GM08714 (cell line): ENCODE data around the gene PRSS8.
"Not testable (repeated sequence)": the region's sequence is repeated elsewhere in the genome, so short reads cannot be mapped to it uniquely, and the experiment has no call there.

ENCODE experiments used
- H3K4me3 ChIP-seq: fragments of 200-500 bp; sonication (Bioruptor generic); 2 replicates; pipeline ENCODE4 v1.5.1; 2014; ENCODE audit warnings: mild to moderate bottlenecking, low read length, inconsistent platforms
- ZNF274 ChIP-seq: IDR thresholded peaks from 2 replicates; pipeline ENCODE4 v1.6.1; 2012; ENCODE audit warnings: mild to moderate bottlenecking, low read depth, low read length

PRSS8 gene

DNA sequence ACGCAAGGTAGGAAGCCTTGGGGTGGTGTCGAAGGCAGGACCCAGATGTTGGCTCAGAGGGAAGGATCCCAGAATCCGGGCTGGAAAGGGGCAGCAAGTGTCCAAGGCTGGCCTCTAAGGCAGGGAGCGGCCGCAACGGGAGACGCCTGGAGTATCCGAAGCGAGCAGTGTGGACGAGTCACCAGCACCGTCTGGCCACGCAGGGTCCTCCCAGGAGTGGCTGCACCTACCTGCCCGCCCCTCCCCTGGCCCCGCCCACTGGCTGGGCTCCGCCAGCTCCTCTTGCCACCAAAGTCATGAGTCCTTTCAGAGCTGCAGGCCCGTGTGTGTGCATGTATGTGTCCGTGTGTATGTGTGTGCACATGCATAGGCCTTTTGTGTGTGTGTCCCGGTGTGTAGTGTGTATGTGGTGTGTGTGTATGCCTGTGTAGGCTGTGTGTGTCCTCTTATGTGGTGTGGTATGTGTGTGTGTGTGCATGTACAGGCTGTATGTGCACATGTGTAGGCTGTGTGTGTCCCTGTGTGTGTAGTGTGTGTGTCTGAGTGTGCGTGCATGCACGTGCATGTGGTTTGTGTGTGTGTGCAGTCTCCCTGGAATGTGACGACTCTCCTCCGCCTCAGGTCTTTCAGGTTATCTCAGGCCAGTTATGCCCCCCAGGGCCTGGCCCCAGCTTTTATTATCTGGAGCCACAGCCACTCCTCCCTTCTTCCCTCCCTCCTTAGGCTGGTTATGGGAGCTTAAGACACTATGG, at the start of gene PRSS8:
PRSS8 (minus strand) TSS at position 193 of the 752 bp plus-strand sequence. CDS start 229 bp downstream, outside the sequence.
- no peak for TF ChIP-seq ZNF274
- no peak within 1 kb of the TSS for H3K4me3 ChIP-seq

DNA sequence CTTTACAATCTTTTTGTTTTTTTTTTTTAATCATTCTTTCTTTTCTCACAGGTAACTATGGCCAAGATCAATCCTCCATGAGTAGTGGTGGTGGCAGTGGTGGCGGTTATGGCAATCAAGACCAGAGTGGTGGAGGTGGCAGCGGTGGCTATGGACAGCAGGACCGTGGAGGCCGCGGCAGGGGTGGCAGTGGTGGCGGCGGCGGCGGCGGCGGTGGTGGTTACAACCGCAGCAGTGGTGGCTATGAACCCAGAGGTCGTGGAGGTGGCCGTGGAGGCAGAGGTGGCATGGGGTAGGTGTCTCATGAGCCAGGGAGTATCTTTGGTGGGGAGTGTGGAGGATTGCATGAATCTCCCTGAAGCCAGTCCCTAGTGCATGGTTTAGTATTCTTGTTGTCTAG, 49.4 kb upstream of the PRSS8 start:
- TF ChIP-seq ZNF274 = no peak
- H3K4me3 ChIP-seq = no peak overlapping the region

DNA sequence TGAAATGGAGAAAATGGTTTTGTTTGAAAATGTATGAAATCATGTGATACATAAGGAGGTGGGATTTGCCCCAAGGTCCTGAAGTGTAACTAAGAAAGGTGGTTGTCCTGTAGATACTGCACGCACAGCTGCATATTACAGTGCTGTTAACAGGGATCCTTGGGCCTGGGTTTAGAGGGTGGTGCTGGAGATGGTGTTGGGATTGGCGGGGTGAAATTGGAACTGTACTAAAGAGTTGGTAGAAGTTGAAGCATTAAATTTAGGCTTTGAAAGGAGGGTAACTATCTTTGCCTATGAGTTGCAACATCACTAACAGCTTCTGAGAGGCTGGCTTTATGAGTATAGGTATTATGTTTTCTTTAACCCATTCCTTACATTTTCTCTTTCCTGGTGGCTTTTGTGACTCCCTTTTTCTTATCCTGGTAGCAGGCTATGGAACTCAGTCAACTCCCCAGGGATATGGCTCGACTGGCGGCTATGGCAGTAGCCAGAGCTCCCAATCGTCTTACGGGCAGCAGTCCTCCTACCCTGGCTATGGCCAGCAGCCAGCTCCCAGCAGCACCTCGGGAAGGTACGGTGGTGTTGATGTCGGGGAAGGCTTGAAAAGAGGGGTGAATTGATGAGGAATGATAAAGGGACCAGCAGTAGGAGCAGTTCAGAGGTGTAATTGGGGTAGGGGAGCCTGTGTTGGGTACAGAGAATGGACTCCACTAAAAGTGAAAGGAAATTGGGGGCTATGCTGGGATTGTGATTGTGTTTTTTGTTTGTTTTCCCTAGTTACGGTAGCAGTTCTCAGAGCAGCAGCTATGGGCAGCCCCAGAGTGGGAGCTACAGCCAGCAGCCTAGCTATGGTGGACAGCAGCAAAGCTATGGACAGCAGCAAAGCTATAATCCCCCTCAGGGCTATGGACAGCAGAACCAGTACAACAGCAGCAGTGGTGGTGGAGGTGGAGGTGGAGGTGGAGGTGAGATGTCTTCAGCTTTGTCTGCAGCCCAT, 48.2 kb upstream of the PRSS8 start:
- no peak overlapping the region for H3K4me3 ChIP-seq
- TF ChIP-seq ZNF274 = no peak

DNA sequence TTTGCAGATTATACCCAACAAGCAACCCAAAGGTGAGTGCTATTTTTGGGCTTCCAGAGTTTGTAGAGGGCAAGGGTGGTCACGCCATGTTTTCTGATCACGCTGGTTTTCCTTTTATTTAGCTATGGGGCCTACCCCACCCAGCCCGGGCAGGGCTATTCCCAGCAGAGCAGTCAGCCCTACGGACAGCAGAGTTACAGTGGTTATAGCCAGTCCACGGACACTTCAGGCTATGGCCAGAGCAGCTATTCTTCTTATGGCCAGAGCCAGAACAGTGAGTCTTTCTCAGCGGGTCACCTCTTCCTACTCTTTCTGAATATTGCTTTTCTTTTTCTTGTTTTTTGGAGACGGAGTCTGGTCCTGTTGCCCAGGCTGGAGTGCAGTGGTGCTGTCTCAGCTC, 46.9 kb upstream of the PRSS8 start:
- TF ChIP-seq ZNF274 = no peak

DNA sequence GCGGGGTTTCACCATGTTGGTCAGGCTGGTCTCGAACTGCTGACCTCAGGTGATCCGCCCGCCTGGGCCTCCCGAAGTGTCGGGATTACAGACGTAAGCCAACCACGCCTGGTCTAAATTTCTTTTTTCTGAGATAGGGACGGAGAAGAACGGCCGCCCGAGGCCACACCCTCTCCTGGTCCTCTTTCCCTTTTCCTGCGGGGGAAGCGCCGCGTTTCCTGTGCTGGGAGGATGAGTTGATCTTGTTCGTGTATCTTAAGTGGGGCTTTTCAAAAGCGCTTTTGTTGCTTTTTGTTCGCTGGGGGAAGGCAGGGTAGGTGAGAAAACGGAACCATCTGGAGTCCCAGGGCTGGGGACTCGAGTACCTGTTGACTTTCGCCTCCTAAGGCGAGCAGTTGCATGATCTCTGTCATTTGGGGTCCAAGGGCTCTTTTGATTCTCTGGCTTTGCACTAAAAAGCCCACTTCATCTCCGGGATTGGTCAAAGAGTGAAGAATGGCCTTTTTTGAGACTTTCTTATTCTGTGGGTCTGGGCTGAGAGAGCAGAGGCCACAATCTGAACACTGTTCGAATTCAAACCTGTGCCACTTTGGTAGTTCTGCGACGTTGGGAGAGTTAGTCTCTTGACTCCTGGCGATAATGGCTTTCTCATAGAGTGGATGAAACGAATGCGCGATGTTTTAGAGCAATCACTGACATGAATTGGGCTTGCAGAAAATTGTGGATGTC, 45.7 kb upstream of the PRSS8 start:
- no peak for TF ChIP-seq ZNF274
- peak overlapping the region; percentile 74 for H3K4me3 ChIP-seq

More for the DNA sequence above, 46.9 kb upstream of the PRSS8 start:
- H3K4me3 ChIP-seq = peak overlapping the region; percentile 74

DNA sequence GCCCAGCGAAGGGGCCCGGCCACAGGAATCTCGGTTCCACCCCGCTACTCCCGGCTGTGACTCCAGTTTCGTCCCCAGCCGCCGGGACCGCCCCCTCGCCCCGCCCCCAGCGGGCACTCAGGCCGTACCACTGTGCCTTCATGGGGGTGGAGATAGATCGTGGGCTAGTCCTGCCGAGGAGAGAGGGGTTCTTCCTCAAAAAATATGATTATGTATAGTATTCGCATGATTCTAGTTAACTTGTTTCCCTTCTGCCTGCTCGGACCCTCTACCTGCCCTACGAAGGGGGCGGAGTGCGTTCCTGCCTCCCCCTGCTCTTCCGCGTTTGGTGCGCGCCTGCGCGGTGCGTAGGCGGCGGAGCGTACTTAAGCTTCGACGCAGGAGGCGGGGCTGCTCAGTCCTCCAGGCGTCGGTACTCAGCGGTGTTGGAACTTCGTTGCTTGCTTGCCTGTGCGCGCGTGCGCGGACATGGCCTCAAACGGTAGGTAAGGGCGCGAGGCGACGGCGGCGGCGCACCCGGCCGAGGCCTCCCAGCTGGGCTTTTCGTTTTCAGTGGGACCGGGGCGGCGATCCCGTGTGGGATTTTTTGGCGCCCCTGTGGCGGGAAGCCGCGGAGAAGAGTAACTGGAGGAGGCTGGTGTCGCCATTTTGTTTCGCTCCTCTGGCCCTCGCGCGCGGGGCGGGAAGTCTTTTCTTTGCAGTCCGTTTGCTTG, 44.4 kb upstream of the PRSS8 start, which contains the start of gene FUS:
FUS (plus strand) TSS at position 393 of the 713 bp plus-strand sequence; CDS start at position 469, 76 bp downstream.
- no peak for TF ChIP-seq ZNF274
- peak within 1 kb of the TSS; percentile 74 for H3K4me3 ChIP-seq

DNA sequence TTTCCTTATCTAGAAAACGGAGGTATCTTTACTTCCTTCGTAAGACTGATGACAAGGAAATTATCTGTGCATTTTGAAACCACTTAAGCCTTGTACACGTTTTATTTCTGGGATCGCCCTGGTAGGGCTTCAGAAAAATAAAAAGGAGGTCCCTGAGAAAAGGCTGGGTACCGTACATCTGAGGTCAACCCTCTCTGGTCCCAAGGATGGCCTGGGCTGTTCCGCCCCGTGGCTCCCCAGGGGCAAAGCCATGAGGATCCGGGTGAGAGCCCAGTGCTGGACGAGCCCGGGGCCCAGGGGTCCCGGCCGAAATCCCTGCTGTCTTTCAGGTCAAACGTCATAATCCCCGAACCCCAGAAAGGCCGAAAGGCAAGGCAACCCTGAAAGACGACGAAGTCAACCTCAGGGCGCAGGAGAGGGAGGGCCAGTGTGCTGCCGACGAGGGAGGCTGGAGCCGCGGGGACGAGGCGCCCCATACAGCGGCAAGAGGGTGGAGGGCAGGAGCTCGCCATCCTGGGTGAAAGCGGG, 43.8 kb upstream of the PRSS8 start:
- peak overlapping the region; percentile 65 for H3K4me3 ChIP-seq
- no peak for TF ChIP-seq ZNF274

DNA sequence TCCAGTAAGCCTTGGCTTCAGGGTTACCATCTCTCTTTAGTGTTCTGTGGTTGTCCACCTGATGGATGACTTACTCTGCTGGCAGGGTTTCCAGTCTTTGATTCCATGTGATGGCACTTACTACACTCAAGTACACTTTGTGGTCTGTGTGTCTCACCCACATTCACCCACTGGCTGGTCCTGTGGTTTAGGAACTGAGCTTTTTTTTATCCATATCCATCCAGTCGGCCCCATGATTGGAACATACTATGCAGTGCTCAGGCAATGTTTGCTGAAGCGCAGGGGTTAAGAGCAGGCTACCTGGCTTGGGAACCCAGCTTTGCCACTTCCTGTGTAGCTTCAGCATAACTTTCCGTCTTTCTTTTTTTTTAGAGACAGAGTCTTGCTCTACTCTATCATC, 41.6 kb upstream of the PRSS8 start:
- no peak for TF ChIP-seq ZNF274
- no peak overlapping the region for H3K4me3 ChIP-seq

DNA sequence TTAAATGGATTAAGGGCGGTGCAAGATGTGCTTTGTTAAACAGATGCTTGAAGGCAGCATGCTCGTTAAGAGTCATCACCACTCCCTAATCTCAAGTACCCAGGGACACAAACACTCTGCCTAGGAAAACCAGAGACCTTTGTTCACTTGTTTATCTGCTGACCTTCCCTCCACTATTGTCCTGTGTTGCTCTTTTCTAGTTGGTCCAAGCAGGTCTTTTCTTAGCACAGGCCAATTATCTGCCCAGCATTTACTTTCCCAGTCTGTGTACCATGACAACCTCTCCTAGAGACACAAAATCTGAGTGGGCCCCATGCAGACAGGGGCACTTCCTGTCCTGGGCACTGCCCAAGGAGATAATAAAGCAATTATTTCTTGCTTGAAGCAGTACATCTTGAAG, 34.5 kb upstream of the PRSS8 start:
- H3K4me3 ChIP-seq = not testable (repeated sequence)

DNA sequence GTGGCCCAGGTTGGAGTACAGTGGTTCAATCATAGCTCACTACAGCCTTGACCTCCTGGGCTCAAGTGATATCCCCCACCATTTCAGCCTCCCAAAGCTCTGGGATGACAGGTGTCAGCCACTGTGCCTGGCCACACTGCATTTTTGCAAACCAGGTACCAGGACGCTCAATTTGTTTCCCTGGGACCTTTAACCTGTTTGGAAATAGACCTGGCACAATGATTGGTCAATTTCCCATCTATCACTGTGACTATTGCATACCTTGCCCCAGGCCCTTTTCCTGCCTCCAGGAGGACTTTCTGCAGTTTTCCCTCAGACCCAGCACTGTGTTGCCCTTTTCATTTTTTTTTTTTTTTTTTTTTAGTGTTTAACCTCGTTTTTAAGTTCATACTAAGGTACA, 33.3 kb upstream of the PRSS8 start:
- H3K4me3 ChIP-seq = no peak overlapping the region
- no peak for TF ChIP-seq ZNF274

DNA sequence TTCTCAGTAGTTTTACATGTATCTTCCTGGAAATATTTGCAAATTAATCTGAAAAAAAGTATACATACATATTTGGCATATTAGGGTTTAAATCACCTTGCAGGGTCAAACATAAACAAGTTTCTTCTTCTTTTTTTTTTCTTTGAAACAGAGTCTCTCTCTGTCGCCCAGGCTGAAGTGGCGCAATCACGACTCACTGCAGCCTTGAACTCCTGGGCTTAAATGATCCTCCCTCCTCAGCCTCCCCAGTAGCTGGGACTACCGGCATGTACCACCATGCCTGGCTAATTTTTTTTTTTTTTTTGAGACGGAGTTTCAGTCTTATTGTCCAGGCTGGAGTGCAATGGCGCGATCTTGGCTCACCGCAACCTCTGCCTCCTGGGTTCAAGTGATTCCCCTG, 31.8 kb upstream of the PRSS8 start:
- H3K4me3 ChIP-seq = no peak overlapping the region
- TF ChIP-seq ZNF274 = no peak

DNA sequence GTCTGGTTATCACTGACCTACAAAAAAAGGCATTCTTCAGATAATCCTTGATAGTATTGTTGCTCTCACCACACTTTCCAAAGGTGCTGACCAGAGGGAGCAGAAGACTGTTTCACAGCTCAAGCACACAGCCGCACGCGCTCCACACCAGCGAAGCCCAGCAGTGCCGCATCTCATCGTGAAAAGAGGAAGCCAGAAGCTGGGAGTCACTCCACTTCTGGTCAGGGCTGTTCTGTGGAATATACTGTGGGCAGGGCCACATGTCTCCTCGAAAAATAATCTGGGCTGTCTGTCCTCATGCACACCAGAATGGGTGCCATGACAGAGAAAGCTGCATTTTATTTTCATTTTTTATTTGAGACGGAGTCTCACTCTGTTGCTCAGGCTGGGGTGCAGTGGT, 21.6 kb upstream of the PRSS8 start:
- H3K4me3 ChIP-seq = no peak overlapping the region
- no peak for TF ChIP-seq ZNF274

DNA sequence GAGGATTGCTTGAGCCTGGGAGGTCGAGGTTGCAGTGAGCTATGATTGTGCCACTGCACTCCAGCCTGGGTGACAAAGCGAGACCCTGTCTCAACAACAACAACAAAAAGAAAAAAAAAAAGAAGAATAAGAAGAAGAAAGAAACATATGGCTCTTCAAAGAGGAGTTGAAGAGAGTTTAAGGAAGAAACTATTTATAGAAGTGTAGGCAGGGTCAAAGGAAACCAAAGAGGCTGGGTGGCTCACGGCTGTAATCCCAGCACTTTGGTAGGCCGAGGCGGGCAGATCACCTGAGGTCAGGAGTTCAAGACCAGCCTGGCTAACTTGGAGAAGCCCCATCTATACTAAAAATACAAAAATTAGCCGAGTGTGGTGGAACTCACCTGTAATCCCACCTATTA, 15.4 kb upstream of the PRSS8 start:
- H3K4me3 ChIP-seq = not testable (repeated sequence)
